K562 (cell line): Measurements from ENCODE around the gene SLAMF8. TPM values are rescaled to one million over a fixed set of nuclear protein-coding genes. Genes with fewer than 3 reads are reported as not detected.
A peak's percentile ranks its signal among the peaks of the same experiment; 100 is the strongest.

ENCODE experiments used
- CHD4 ChIP-seq: fragments of 200-600 bp; sonication (generic); IDR thresholded peaks from 3 replicates; pipeline ENCODE4 v1.6.1; 2012; ENCODE audit warnings: low read depth, mild to moderate bottlenecking, mixed read lengths, low read length, inconsistent platforms; ENCODE audit not compliant: insufficient read depth, insufficient replicate concordance, poor library complexity, severe bottlenecking
- GATAD2A ChIP-seq: fragments of 450-650 bp; IDR thresholded peaks from 2 replicates; pipeline ENCODE4 v1.6.1; 2017
- MCM5 ChIP-seq: fragments of 450-650 bp; IDR thresholded peaks from 2 replicates; pipeline ENCODE4 v1.6.1; 2016; ENCODE audit warnings: low read depth
- MIER1 ChIP-seq: fragments of 450-650 bp; IDR thresholded peaks from 2 replicates; pipeline ENCODE4 v1.6.1; 2016; ENCODE audit warnings: antibody characterized with exemption, mild to moderate bottlenecking, low read depth
- MYNN ChIP-seq, 2 experiments: sonication (generic); formaldehyde crosslinking in 1 of 2; IDR thresholded peaks; 2 replicates each; pipeline versions ENCODE4 v1.5.0 to v1.6.1; 2016 to 2020; ENCODE audit warnings: antibody characterized with exemption in 1 of 2, missing genetic modification reagents in 1 of 2
- NCOA1 ChIP-seq: fragments of 450-650 bp; IDR thresholded peaks from 2 replicates; pipeline ENCODE4 v1.6.1; 2016; ENCODE audit warnings: low read depth
- NR2C2 ChIP-seq, 2 experiments: fragments of 200-800 bp in 1 of 2; sonication (Bioruptor generic) in 1 of 2; sonication (generic) in 1 of 2; formaldehyde crosslinking in 1 of 2; IDR thresholded peaks; 2 replicates each; pipeline versions ENCODE4 v1.6.1 to v1.8.0; 2016 to 2022; ENCODE audit warnings: mild to moderate bottlenecking in 1 of 2, missing compliant biosample characterization in 1 of 2, missing genetic modification characterization in 1 of 2, missing genetic modification reagents in 1 of 2
- TOE1 ChIP-seq, 2 experiments: fragments of 450-650 bp in 1 of 2; sonication (generic) in 1 of 2; formaldehyde crosslinking in 1 of 2; IDR thresholded peaks; 2 replicates each; pipeline versions ENCODE4 v1.7.1 to v1.8.0; 2016 to 2022; ENCODE audit warnings: borderline replicate concordance in 2 of 2, mild to moderate bottlenecking in 2 of 2, antibody characterized with exemption in 1 of 2, inconsistent platforms in 1 of 2, low read depth in 1 of 2, missing genetic modification reagents in 1 of 2, moderate library complexity in 1 of 2
- ZC3H11A ChIP-seq: IDR thresholded peaks from 2 replicates; pipeline ENCODE4 v1.6.1; 2012; ENCODE audit warnings: low read depth, low read length, improper control_type of control experiment
- ZNF282 ChIP-seq: sonication (generic); formaldehyde crosslinking; IDR thresholded peaks from 2 replicates; pipeline ENCODE4 v1.8.1; 2023; ENCODE audit warnings: missing genetic modification reagents
- ZNF518B ChIP-seq: fragments of 250-450 bp; sonication (Bioruptor Pico); IDR thresholded peaks from 2 replicates; pipeline ENCODE4 v1.5.0; 2021; ENCODE audit warnings: mild to moderate bottlenecking, moderate library complexity
- ZNF79 ChIP-seq: fragments of 250-450 bp; sonication (Bioruptor Pico); IDR thresholded peaks from 2 replicates; pipeline ENCODE4 v1.4.0; 2020; ENCODE audit warnings: low read depth, mild to moderate bottlenecking, moderate library complexity
- ZSCAN32 ChIP-seq: fragments of 450-650 bp; formaldehyde crosslinking; IDR thresholded peaks from 2 replicates; pipeline ENCODE4 v1.4.0; 2020; ENCODE audit warnings: mild to moderate bottlenecking, moderate library complexity
- polyA plus RNA-seq, 8 experiments: library from polyadenylated mRNA; depleted of rRNA in 4 of 8; stranded (reverse) in 5 of 8; unstranded in 3 of 8; fragments of >200 nt; fragmentation: Nextera tagmentation in 2 of 8; fragmentation: Illumina TruSeq in 1 of 8; extraction: Ambion mirVana in 2 of 8; extraction: Trizol in 1 of 8; gene quantifications; 2 replicates each; pipeline versions ENCODE4 v1.2.1 to v1.2.3, GENCODE V29; 2011 to 2014; ENCODE audit warnings: inconsistent platforms in 1 of 8, missing spikeins in 1 of 8
- total RNA-seq, 7 experiments: library from RNA; depleted of rRNA in 6 of 7; stranded (reverse); fragments of >200 nt in 6 of 7; fragmentation: Illumina TruSeq in 2 of 7; extraction: Trizol in 2 of 7; gene quantifications; 2 replicates each; pipeline versions ENCODE4 v1.2.1 to v1.2.3, GENCODE V29; 2011 to 2021; ENCODE audit warnings: low replicate concordance in 1 of 7
- TF ChIP-seq, protein P1 (sequence below): sonication (generic); formaldehyde crosslinking; IDR thresholded peaks from 2 replicates; pipeline ENCODE4 v1.8.0; 2022; ENCODE audit warnings: mild to moderate bottlenecking, low read depth, missing genetic modification reagents
- TF ChIP-seq, protein P2 (sequence below): sonication (generic); formaldehyde crosslinking; IDR thresholded peaks from 2 replicates; pipeline ENCODE4 v1.8.0; 2022; ENCODE audit warnings: mild to moderate bottlenecking, missing genetic modification reagents
- TF ChIP-seq, protein P3 (sequence below): fragments of 250-450 bp; sonication (Bioruptor Pico); IDR thresholded peaks from 2 replicates; pipeline ENCODE4 v1.4.0; 2020

SLAMF8 gene
- total and polyA plus RNA-seq, 9 of the 15 experiments (the other 6 are each of a cell fraction or from before 2014, with no cell fraction given), result not detected

DNA sequence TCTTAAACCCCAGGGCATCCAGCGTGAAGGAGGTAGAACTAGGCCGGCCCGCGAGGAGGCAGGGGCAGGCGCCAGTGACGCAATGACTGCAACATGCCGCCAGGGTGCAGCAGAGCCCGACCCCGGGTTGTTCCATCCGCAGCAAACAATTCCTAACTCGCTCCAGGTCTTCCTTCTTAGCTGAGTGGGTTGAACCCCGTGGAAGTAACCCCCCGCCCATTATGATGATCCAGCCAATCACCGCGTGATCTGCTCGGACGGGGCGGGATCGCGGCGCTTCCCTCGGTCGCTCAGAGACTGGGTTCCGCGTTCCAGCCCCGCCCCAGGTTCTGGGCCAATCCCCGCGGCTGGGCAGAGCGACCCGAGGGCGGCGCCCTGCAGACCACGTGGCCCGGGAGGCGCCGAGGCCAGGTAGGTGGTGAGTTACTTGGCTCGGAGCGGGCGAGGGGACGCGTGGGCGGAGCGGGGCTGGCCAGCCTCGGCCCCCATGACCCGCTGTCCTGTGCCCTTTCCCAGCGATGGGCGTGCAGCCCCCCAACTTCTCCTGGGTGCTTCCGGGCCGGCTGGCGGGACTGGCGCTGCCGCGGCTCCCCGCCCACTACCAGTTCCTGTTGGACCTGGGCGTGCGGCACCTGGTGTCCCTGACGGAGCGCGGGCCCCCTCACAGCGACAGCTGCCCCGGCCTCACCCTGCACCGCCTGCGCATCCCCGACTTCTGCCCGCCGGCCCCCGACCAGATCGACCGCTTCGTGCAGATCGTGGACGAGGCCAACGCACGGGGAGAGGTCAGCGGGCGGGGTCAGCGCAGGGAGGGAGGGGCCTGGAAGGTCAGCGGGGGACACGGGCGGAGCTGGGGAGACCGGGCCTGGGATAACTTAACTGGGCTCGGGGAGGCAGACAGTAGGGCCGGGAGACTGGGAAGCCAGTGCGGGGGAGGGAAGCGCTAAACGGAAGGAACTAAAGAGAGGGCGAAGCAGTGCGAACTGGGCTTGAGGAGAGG, 45.8 kb upstream of the SLAMF8 start, which contains the start of gene DUSP23 (continued):
- TF ChIP-seq CHD4 (no peak), ZNF282 (0 out of 2 replicates have a peak, but pooled peaks have one; percentile 39), TOE1 (IDR thresholded peaks at IDR 0.05; ENCODE audit: borderline replicate concordance) (0 out of 2 replicates have a peak, but pooled peaks have one; percentile 26), TOE1 (CRISPR knock-in tag; IDR thresholded peaks at IDR 0.05; ENCODE audit: borderline replicate concordance, low read depth) (no peak), NR2C2 (CRISPR knock-in tag; IDR thresholded peaks at IDR 0.05) (peak; percentile 91), NR2C2 (tag; IDR thresholded peaks at IDR 0.05) (peak; percentile 97), MCM5 (no peak), ZC3H11A (no peak), ZNF518B (no peak), GATAD2A (no peak), ZNF79 (no peak), ZSCAN32 (CRISPR knock-in tag) (no peak), NCOA1 (no peak), MYNN (IDR thresholded peaks at IDR 0.05) (0 out of 2 replicates have a peak, but pooled peaks have one; percentile 16), MYNN (CRISPR knock-in tag; IDR thresholded peaks at IDR 0.05) (no peak), MIER1 (no peak)
- TF ChIP-seq, protein P1, sequence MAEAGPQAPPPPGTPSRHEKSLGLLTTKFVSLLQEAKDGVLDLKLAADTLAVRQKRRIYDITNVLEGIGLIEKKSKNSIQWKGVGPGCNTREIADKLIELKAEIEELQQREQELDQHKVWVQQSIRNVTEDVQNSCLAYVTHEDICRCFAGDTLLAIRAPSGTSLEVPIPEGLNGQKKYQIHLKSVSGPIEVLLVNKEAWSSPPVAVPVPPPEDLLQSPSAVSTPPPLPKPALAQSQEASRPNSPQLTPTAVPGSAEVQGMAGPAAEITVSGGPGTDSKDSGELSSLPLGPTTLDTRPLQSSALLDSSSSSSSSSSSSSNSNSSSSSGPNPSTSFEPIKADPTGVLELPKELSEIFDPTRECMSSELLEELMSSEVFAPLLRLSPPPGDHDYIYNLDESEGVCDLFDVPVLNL (CRISPR knock-in tag), result no peak
- TF ChIP-seq, protein P2, sequence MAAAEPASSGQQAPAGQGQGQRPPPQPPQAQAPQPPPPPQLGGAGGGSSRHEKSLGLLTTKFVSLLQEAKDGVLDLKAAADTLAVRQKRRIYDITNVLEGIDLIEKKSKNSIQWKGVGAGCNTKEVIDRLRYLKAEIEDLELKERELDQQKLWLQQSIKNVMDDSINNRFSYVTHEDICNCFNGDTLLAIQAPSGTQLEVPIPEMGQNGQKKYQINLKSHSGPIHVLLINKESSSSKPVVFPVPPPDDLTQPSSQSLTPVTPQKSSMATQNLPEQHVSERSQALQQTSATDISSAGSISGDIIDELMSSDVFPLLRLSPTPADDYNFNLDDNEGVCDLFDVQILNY, result peak; percentile 89; the same call in 1 of the 2 replicates
- TF ChIP-seq, protein P3, sequence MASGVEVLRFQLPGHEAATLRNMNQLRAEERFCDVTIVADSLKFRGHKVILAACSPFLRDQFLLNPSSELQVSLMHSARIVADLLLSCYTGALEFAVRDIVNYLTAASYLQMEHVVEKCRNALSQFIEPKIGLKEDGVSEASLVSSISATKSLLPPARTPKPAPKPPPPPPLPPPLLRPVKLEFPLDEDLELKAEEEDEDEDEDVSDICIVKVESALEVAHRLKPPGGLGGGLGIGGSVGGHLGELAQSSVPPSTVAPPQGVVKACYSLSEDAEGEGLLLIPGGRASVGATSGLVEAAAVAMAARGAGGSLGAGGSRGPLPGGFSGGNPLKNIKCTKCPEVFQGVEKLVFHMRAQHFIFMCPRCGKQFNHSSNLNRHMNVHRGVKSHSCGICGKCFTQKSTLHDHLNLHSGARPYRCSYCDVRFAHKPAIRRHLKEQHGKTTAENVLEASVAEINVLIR (CRISPR knock-in tag), result no peak
